ENCODE data around the gene DCP2. TPM values are rescaled to one million over a fixed set of nuclear protein-coding genes. Genes with fewer than 3 reads are reported as not detected.

Gene DCP2
- total RNA-seq, 1 experiment from 2014 or later, result 28.4 TPM

GRCh38 chr5:113044776-113045465 lies 68.3 kb downstream of the DCP2 start:
- no peak for DNase-seq (ENCODE audit: low read depth)

GRCh38 chr5:113047234-113047633 lies 70.6 kb downstream of the DCP2 start:
- DNase-seq (ENCODE audit: low read depth), result peak; percentile 27

- no peak for DNase-seq (ENCODE audit: low read depth)
Measured at GRCh38 chr5:113047733-113048652, 71.4 kb downstream of the DCP2 start.

GRCh38 chr5:113048931-113049330 lies 72.3 kb downstream of the DCP2 start:
- no peak for DNase-seq (ENCODE audit: low read depth)

- DNase-seq (ENCODE audit: low read depth), result peak; percentile 87
Measured at GRCh38 chr5:113050721-113051382, 74.3 kb downstream of the DCP2 start.

GRCh38 chr5:113052041-113052795 lies 75.6 kb downstream of the DCP2 start:
- DNase-seq (ENCODE audit: low read depth), result peak; percentile 51

- DNase-seq (ENCODE audit: low read depth), result no peak
Measured at GRCh38 chr5:113053511-113053995, 77.0 kb downstream of the DCP2 start.

GRCh38 chr5:113054899-113055298 lies 78.3 kb downstream of the DCP2 start:
- no peak for DNase-seq (ENCODE audit: low read depth)

- DNase-seq (ENCODE audit: low read depth), result no peak
Measured at GRCh38 chr5:113056988-113057387, 80.4 kb downstream of the DCP2 start.

GRCh38 chr5:113057557-113057984 lies 81.0 kb downstream of the DCP2 start:
- DNase-seq (ENCODE audit: low read depth), result no peak

- DNase-seq (ENCODE audit: low read depth), result no peak
Measured at GRCh38 chr5:113058269-113058668, 81.7 kb downstream of the DCP2 start.

- no peak for DNase-seq (ENCODE audit: low read depth)
Measured at GRCh38 chr5:113058706-113059226, 82.2 kb downstream of the DCP2 start.

GRCh38 chr5:113059232-113060040 lies 82.8 kb downstream of the DCP2 start:
- DNase-seq (ENCODE audit: low read depth), result peak; percentile 90

GRCh38 chr5:113060408-113061025 lies 83.9 kb downstream of the DCP2 start:
- peak; percentile 40 for DNase-seq (ENCODE audit: low read depth)

- peak; percentile 69 for DNase-seq (ENCODE audit: low read depth)
Measured at GRCh38 chr5:113061846-113062780, 85.5 kb downstream of the DCP2 start.

- DNase-seq (ENCODE audit: low read depth), result no peak
Measured at GRCh38 chr5:113062869-113063508, 86.4 kb downstream of the DCP2 start.

- no peak for DNase-seq (ENCODE audit: low read depth)
Measured at GRCh38 chr5:113063927-113064326, 87.3 kb downstream of the DCP2 start.

- DNase-seq (ENCODE audit: low read depth), result no peak
Measured at GRCh38 chr5:113064806-113065205, 88.2 kb downstream of the DCP2 start.

All from RPMI7951 (cell line).